Measurements from ENCODE around the gene STRN.

DNA sequence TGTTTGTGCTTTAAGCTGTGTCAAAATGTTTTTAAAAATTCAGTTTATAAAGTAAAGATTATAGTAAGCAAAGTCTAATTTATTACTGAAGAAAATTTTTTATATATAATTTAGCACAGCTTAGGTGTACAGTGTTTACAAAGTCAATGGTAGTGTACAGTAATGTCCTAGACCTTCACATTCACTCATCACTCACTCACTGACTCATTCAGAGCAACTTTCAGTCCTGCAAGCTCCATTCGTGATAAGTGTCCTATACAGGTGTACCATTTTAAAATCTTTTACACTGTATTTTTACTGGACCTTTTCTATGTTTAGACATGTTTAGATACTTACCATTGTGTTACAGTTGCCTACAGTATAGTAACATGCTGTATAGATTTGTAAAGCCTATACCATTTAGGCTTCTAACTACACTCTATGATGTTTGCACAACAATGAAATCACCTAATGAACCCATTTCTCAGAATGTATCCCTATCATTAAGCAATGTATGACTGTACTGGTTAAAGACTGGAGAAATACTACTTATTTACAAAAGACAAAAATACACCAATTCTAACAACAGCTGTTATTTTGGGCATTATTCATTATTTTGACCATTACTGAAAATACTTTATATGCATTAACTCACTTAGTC is 95.1 kb downstream of the STRN start:
- TF ChIP-seq, protein P1, sequence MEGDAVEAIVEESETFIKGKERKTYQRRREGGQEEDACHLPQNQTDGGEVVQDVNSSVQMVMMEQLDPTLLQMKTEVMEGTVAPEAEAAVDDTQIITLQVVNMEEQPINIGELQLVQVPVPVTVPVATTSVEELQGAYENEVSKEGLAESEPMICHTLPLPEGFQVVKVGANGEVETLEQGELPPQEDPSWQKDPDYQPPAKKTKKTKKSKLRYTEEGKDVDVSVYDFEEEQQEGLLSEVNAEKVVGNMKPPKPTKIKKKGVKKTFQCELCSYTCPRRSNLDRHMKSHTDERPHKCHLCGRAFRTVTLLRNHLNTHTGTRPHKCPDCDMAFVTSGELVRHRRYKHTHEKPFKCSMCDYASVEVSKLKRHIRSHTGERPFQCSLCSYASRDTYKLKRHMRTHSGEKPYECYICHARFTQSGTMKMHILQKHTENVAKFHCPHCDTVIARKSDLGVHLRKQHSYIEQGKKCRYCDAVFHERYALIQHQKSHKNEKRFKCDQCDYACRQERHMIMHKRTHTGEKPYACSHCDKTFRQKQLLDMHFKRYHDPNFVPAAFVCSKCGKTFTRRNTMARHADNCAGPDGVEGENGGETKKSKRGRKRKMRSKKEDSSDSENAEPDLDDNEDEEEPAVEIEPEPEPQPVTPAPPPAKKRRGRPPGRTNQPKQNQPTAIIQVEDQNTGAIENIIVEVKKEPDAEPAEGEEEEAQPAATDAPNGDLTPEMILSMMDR (IDR thresholded peaks at IDR 0.05; ENCODE audit: low read length) = no peak
- TF ChIP-seq EZH2 (IDR thresholded peaks at IDR 0.05; ENCODE audit: borderline replicate concordance, low read length) = no peak
